HG03135 (cell line): ENCODE results near the gene SPDYE4.

ENCODE experiments used
- ATAC-seq: cut with Tn5 transposase; IDR thresholded peaks from one replicate; pipeline ENCODE4 v1.9.1; 2021; ENCODE audit warnings: mild to moderate bottlenecking, moderate library complexity; ENCODE audit not compliant: unreplicated experiment

The SPDYE4 gene

DNA sequence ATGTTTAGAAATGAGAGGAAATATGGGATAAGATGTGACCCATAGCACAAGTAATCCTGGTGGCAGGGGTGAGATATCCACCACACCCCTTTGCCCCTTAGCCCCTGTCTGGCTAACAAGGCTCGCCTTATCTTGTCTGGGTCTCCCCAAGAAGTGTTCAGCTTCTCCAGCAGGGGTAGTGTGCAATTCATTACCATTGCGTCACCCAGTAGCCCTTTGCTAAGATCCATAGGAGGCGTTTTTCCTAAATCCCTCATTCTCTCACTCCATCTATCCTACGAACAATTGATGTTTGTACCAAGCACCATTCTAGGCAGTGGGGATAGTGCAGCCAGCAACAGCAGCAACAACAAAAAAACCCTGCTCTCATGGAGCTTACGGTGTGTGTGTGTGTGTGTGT is 44.5 kb downstream of the SPDYE4 start:
- no peak for ATAC-seq

DNA sequence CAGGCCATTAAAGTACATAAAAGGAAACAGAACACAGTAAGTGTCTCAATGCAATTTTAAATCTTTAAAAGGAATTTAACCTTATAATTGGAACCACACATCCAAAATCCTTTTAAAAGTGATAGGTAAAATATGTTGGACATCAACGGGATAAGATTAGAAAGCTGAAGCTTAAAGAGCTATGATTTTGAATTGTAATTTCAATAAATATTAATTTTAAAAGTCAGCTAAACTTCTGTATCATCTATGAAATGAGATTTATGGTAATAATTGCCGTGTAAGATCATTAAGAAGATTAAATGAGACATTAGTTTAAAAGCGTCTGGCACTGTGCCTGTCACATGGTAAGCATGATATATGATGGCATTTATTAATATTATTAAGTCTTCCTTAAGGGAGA is 45.0 kb downstream of the SPDYE4 start:
- ATAC-seq: no peak

DNA sequence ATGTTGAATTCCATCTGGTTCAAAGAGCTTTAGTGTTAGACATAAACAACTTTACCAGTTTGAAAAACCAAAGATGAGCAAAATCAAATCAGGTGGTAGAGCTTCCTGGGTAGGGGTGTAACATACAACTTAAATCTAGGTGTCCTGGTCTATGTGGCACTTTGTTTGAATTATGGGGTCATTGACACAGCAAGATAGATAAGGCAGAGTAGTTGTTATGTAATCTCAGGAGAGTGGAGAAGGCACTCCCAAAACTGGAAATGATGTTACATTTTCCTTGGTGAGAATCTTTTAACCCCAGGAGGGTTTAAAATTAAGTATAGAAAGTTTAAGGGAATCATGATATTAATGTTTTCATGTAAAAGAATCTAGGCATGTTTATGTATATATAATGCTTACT is 45.6 kb downstream of the SPDYE4 start:
- ATAC-seq: no peak

DNA sequence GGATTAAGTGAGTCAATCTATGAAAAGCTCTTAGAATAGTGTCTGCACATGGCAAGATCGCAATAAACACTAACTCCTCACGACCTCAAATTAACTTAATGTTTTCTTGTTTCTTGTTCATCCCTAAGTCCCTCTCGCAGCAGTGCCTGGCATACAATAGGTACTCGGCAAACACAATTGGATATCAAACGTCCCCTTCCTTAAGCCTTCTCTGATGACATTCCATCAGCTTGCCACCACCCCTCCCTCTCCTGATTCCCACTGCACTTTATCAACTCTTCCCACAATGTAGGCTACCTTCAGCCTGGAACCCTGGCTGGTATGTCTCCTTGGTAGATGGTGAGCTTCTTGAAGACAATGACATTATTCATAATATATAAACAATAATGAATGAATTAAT is 47.1 kb downstream of the SPDYE4 start:
- no peak for ATAC-seq

DNA sequence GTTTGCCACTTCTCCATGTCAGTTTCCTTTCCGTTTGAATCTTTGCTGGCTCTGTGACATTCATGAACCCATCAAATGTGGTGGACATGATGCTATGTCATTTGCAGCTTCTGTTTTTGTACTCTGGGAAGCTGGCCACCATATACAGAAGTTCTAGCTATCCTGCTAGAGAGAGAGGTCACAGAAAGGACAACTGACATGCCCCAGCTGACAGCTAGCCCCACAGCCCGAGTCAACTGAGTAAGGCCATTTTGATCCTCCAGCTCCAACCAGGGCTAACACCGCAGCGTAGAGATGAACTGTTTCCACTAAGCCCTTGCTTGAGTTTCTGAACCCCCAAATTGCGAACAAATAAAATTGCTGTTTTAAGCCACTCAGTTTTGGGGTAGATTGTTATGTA is 47.5 kb downstream of the SPDYE4 start:
- ATAC-seq: no peak

DNA sequence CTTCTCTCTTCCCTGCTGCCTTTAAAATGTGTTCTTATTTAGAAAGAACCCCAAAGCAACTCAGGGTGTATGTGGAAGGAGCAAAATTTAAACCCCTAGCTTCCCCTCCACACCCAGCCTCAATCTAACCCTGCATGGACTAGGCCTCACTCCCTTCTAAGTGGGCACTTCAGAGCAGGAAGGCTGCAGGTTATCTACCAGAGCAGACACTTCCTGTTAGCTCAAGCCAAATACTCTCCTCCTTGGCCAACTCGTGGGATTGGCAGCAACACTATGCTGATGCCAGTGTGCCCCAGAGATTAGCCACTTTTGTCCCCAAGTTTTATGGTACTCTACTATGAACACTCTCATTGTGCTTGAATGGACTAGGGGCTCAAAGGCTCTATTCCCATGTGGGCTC is 49.3 kb downstream of the SPDYE4 start:
- ATAC-seq: no peak

DNA sequence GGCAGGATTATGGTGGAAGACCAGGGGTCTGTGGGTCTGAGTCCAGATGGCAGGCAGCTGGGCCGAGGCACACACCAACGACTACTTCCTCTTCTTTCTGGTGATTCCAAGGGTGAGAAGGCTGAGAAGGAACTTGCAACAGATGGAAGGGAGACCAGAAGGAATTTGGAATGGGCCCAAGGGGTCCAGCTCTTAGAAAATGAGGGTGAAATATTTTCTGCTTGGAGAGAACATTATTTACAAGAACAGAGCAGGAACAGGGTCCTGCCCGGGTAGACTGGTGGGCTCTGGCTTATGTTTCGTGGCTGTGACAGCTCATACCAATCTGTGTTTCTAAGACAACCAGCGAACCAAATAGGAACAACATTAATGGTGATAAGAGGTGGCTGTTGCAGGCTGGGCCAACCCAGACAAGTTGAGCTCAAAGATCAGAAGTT is 50.3 kb downstream of the SPDYE4 start:
- no peak for ATAC-seq

DNA sequence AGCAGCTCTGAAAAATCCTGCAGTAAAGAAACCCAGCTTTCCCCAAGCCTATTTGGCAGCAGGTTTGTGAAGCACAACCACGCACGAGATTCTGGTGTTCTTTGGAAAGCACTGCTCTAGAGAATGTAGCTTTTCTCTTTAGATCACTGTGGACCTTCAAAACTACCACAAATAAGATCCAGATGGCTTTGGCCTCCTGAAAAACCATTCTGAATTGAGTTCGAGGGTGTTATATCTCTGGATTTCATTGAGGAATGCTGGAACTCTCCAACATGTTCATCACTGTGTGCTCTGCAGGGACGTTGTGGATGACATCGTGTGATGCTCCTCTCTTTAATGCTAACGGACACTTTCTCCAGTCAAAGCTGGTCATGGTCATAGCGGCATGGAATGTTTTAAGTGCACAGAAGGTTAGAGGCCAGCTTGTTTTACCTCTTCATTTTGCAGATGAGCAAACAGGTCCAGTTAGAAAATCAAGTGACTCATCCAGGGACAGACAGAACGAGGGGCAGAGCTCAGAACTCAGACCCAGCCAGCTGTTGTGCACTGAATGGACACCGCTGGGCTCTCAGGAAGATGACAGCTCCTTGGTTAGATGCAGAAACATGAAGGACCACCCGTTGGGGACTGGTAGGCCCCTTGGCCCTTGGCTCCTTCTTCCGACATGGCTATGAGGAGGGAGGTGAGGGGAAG is 50.9 kb downstream of the SPDYE4 start:
- ATAC-seq: no peak

DNA sequence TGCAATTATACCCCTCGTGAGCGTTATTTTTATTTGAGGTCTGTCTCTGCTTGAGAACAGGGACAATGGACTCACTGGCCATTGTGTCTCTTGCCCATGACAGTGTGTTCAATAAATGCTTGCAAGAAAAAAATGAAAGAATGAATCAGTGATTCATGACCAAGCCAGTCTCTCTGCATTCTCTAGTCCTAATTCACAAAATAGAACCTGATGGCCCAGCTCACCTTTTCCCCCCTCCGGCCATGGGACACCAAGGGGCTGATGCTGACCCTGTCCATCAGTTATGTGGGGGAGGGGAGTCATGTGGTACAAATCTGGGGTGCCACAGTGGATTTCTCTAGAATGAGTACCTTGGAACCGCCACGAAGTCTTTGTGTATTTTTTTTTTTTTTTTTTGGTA is 51.9 kb downstream of the SPDYE4 start:
- no peak for ATAC-seq

DNA sequence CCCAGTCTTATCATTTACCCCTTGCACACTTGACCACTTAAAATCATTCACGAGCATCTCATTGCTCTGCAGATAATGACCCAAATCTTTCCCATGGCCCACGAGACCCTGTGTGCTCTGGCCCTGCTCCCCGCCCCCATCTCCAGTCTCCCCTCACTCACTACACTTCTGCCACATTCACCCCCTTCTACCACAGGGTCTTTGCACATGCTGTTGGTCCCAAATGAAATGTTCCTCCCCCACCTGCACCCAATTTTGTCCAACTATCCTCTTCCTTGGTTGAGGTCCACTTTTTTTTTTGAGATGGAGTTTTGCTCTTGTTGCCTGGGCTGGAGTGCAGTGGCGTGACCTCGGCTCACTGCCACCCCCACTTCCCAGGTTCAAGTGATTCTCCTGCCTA is 52.9 kb downstream of the SPDYE4 start:
- ATAC-seq: no peak

DNA sequence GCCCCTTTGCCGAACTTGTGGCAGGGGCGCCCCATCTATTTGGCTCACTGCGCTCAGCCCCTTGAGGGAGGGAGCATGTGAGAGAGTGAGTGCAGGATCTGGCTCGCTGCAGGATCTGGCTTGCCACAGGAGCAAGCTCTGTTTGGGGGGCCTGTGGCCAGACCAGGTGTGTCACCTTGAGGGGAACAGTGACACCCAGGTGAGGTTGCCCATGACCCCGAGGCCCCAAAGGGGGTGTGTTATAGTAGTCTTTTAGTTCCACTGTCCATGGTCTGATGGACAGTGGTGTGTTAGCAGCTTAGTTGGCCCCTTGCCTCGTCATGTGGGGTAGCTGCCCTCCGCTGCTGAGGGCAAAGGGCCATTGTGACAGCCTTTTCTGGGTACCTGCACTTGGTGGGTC is 55.3 kb downstream of the SPDYE4 start:
- no peak for ATAC-seq

DNA sequence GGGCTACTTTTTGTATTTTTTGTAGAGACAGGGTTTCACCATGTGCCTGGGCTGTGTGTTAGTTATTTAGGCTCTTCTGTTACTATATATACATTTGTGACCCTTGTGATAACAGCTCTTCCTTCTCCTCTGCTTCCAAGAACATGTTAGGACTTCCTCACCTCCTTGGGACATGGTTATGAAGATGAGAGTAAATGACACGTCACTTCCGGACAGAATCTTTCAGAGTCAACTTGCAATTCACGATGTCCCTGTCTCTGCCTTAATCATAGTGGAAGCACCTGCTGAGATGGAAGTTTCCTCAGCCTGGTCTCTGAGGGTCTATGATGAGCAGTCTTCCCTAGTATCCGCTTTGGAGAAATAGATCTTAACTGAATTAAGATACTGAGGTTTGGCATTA is 56.6 kb downstream of the SPDYE4 start:
- ATAC-seq: no peak

DNA sequence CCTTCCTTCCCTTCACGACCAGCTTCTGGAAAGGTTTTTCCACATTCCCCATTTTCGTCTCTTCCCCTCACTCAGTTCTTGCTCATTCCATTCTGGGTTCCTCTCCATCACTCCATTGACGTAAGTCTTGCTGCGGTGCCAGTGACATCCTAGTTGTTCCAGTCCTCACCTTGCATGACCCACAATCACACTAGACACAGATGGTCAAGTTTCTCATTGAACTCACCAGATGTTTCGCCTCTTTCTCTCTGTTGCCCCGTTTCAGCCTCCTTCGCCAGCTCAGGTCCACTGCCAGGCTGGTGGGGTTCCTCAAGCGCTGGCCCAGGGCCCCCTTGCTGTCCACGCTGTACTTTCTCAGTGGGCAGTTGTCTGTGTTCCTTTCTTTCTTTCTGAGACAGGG is 57.1 kb downstream of the SPDYE4 start:
- no peak for ATAC-seq
